Breast epithelium (tissue), 3 donors: ENCODE data around the gene DSG3.

ENCODE experiments used
- CTCF ChIP-seq, 3 donors: fragments of 450-650 bp; IDR thresholded peaks; one replicate each; pipeline ENCODE4 v1.5.1; 2016 to 2017; ENCODE audit warnings: antibody characterized with exemption in 3 of 3, mild to moderate bottlenecking in 3 of 3, moderate library complexity in 3 of 3
- POLR2A ChIP-seq: fragments of 450-650 bp; IDR thresholded peaks from one replicate; pipeline ENCODE4 v1.6.1; 2016; ENCODE audit warnings: antibody characterized with exemption, mild to moderate bottlenecking, moderate library complexity
- POLR2AphosphoS5 ChIP-seq, 3 donors: sonication (generic); formaldehyde crosslinking; IDR thresholded peaks; one replicate each; pipeline ENCODE4 v1.6.1; 2017; ENCODE audit warnings: antibody characterized with exemption in 3 of 3

GRCh38 chr18:31429623-31430022 lies 17.9 kb upstream of the DSG3 start:
- TF ChIP-seq CTCF (IDR thresholded peaks at IDR 0.05): no peak
- no peak for TF ChIP-seq POLR2AphosphoS5 (IDR thresholded peaks at IDR 0.05)
- TF ChIP-seq POLR2A: no peak
